GM19328 (cell line): Measurements from ENCODE around the gene TENM4.

Source experiments
- ATAC-seq: cut with Tn5 transposase; IDR thresholded peaks from one replicate; pipeline ENCODE4 v1.9.1; 2021; ENCODE audit warnings: mild to moderate bottlenecking, moderate library complexity; ENCODE audit not compliant: unreplicated experiment

Gene TENM4

DNA sequence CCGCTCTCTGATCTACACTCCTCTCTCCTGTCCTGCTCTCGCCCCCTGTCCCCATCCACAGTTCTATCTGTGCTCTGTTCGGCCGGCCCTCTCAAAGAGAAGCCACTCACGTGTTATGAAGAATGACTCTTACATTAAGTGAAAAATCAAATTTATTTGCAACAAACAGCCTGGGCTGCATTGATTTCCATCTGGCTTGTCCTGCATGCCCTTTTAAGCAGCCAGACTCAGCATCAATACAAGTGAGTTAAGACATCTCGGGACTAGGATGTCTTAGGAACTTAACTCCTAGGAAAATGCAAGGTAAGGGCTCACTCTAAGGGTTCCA lies 373.5 kb downstream of the TENM4 start:
- no peak for ATAC-seq

- no peak for ATAC-seq
These were observed 374.1 kb downstream of the TENM4 start for GRCh38 chr11:79066456-79067351.

DNA sequence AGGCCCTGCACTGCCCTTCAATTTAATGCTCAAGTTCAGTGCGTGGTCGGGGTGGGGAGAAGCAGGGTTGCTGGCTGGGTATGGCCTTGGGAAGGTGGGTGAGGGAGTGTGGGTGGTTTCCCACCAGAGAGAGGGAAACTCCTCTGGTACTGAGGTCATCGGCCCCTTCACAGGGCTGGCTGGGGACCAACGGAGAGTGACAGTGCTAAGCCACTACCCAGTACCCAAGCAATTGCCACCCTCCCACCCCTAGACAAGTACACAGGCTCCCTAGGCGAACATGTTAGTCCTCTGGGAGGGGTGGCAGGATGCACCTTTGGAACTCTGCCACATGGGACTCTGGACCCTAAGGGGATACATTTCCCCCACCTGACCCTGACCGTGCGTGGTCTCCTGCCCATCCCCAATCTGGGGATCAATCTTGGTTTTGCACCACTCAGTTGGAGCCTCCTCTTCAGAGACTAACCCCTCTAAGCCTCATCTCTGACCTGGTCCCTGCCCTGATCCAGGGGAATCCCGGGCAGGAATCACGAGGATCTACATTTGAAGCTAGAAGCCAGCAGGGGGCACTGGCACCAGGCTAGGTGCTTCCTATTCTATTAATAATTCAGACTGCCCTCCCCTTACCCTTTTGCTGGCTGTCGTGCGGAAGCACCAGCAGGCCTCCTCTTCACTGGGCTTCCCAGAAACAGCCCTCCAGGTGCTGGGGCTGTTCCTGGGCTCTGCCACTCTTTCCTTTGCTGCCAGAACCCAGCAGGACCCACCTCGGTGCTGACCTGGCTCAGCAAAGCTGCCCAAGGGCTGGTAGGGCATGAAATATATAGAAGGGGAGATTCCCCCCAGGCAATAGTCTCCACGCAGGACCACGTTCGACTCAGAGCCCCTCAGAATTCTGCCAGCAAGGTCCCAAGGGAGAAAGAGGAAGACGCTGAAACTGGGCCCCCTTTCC lies 377.7 kb downstream of the TENM4 start:
- no peak for ATAC-seq

DNA sequence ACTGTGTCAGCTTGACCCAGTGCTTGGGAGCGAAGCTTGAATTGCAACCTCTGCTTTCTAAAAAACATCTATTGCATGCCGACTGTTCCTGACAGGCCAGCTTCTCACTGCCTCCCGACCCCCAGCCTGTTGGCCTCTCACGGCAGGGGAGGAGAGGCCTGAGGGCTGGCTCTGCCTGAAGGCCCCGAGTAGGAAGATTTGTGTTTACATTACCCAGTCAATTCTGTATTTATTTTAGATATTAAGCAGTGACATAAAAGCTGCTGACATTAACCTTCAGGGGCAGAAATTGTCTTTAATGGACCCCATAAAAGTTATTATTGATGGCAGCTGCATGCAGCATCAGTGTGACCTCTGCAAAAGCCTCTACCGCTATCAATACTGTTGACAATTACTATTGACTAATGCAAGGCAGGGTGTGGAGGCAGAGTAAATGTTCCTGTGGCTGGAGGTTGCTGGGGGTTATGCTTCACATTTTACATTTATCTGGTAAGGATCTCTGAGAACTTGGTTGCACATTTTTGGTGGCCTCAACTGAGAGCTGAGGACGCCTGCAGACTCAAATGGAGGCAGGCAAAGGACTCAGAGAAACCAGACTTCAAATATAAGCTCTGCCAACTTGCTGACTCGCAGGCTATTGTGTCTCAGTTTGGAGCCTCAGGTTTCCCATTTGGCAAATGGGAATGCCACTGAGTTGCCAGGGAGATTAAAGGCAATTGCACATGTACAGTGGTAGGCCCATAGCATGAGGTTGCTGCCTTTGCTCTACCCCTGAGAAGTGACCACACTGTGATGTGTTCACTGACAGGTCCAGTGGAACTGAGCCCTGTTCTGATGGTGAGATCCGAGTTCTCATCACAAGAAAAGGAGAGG lies 380.5 kb downstream of the TENM4 start:
- no peak for ATAC-seq

DNA sequence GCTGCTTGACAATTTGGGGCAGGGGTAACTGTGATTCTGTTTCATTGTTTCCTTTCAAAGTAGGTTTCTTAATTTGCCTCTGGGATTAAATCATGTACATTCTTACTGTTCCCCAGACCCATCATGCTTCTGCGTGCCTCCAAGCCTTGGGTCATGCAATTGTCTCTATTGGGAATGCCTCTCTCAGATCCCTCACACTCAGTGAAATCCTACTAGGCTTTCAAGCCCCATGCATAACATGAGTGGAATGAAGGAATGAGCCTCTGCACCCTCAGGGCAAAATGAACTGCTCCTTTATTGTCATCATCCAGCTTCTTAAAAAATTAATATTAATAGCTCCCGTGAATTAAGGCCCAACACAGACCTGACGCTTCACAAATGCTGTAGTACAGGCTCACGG lies 381.7 kb downstream of the TENM4 start:
- no peak for ATAC-seq

GRCh38 chr11:79055856-79056631 lies 384.8 kb downstream of the TENM4 start:
- no peak for ATAC-seq

GRCh38 chr11:79054636-79055035 lies 386.2 kb downstream of the TENM4 start:
- no peak for ATAC-seq

- no peak for ATAC-seq
These were observed 388.3 kb downstream of the TENM4 start for GRCh38 chr11:79052544-79052943.

DNA sequence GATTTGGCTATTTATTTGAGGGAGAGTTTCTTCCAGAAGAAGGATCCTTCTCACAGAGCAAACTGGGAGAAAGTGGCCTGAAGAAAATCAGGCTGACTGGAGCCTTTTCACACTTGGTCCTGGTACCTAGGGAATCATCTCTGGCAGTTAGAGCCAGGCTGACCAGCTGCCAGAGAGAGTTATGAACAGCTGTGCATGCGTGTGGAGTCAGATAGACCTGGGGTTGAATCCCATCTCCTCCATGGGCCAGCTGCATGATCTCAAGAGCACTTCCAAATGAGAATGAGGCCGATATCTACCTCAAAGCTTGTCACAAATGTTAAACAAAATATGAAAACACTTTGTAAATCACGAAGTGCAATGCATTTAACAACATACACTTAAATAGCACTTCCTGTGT lies 390.0 kb downstream of the TENM4 start:
- no peak for ATAC-seq

GRCh38 chr11:79049741-79050179 lies 391.1 kb downstream of the TENM4 start:
- ATAC-seq: no peak

- ATAC-seq: no peak
These were observed 392.9 kb downstream of the TENM4 start for GRCh38 chr11:79047980-79048379.

GRCh38 chr11:79047321-79047720 lies 393.5 kb downstream of the TENM4 start:
- no peak for ATAC-seq

GRCh38 chr11:79046366-79046765 lies 394.5 kb downstream of the TENM4 start:
- no peak for ATAC-seq

- no peak for ATAC-seq
These were observed 395.0 kb downstream of the TENM4 start for GRCh38 chr11:79045800-79046304.

GRCh38 chr11:79045018-79045799 lies 395.6 kb downstream of the TENM4 start:
- ATAC-seq: no peak

GRCh38 chr11:79044201-79044600 lies 396.6 kb downstream of the TENM4 start:
- ATAC-seq: no peak

DNA sequence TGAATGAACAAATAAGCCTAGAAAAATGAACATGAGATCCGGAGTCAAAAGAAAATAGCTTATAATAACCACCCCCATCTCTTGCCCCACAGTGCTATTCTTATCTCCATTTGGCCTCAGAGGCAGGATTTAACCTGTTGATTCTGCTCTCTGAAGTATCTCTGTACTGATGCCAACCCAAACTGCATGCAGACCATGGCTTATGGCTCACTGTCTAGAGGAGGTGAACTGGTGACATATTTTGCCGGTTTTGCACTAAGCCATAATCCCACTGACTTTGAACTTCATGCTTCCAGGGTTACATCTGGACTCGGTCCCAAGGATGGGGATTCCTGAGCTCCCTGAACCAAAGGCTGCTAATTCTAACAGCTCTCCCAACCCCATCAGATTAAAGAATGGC lies 397.1 kb downstream of the TENM4 start:
- no peak for ATAC-seq

GRCh38 chr11:79042824-79043223 lies 398.0 kb downstream of the TENM4 start:
- no peak for ATAC-seq

GRCh38 chr11:79040348-79040747 lies 400.5 kb downstream of the TENM4 start:
- ATAC-seq: no peak
